Liver (tissue), 3 donors: ENCODE data around the gene EFCAB10.

ENCODE experiments used
- ATF3 ChIP-seq: IDR thresholded peaks from 2 replicates; pipeline ENCODE4 v1.6.1; 2016; ENCODE audit warnings: antibody characterized with exemption
- CTCF ChIP-seq: fragments of 150-350 bp; IDR thresholded peaks from 2 replicates; pipeline ENCODE4 v1.5.1; 2017; ENCODE audit warnings: improper control_type of control experiment, low read depth, low read length; ENCODE audit not compliant: missing input control
- FOXA1 ChIP-seq: IDR thresholded peaks from 2 replicates; pipeline ENCODE4 v1.6.1; 2016; ENCODE audit warnings: antibody characterized with exemption
- JUND ChIP-seq, 2 donors: IDR thresholded peaks; 2 replicates each; pipeline ENCODE4 v1.6.1; 2016; ENCODE audit warnings: antibody characterized with exemption in 2 of 2
- MAX ChIP-seq: IDR thresholded peaks from 2 replicates; pipeline ENCODE4 v1.6.1; 2016; ENCODE audit warnings: antibody characterized with exemption
- REST ChIP-seq: IDR thresholded peaks from 2 replicates; pipeline ENCODE4 v1.6.1; 2016; ENCODE audit warnings: antibody characterized with exemption, mild to moderate bottlenecking
- TAF1 ChIP-seq: conservative IDR thresholded peaks from 2 replicates; pipeline ENCODE4 v1.6.1; 2016; ENCODE audit warnings: antibody characterized with exemption, mild to moderate bottlenecking
- ZBTB33 ChIP-seq: IDR thresholded peaks from 2 replicates; pipeline ENCODE4 v1.6.1; 2016; ENCODE audit warnings: antibody characterized with exemption
- donor health status: healthy.
- donor health status: healthy.

GRCh38 chr7:105621617-105622016 is 40.3 kb upstream of the EFCAB10 start:
- TF ChIP-seq MAX (no peak), CTCF (no peak), TAF1 (no peak), ZBTB33 (no peak), ATF3 (no peak), JUND (IDR thresholded peaks at IDR 0.05) (no peak), FOXA1 (no peak), REST (no peak)
